Neuronal stem cell (in vitro differentiated cells): ENCODE measurements around the gene USP32.

Experiments
- DNase-seq: peaks from one replicate; pipeline ENCODE4 v3.0.0-alpha.2; 2013; ENCODE audit warnings: low spot score
- H2AFZ ChIP-seq: one replicate; pipeline ENCODE4 v1.6.1; 2013; ENCODE audit warnings: mild to moderate bottlenecking, low read length, inconsistent platforms
- H2AK5ac ChIP-seq: 2 replicates; pipeline ENCODE4 v1.6.1; 2013; ENCODE audit warnings: low read depth, mild to moderate bottlenecking, inconsistent platforms, low read length, moderate library complexity, mixed read lengths
- H2BK120ac ChIP-seq: 2 replicates; pipeline ENCODE4 v1.6.1; 2013; ENCODE audit warnings: low read depth, mild to moderate bottlenecking, inconsistent platforms, low read length, moderate library complexity, mixed read lengths
- H2BK12ac ChIP-seq: one replicate; pipeline ENCODE4 v1.6.1; 2013; ENCODE audit warnings: low read length, inconsistent platforms
- H2BK15ac ChIP-seq: 2 replicates; pipeline ENCODE4 v1.6.1; 2013; ENCODE audit warnings: mild to moderate bottlenecking, low read length, inconsistent platforms, mixed read lengths
- H2BK5ac ChIP-seq: one replicate; pipeline ENCODE4 v1.6.1; 2013; ENCODE audit warnings: inconsistent platforms, mild to moderate bottlenecking, low read length, moderate library complexity
- H3K14ac ChIP-seq: one replicate; pipeline ENCODE4 v1.6.1; 2013; ENCODE audit warnings: low read length, inconsistent platforms
- H3K18ac ChIP-seq: 2 replicates; pipeline ENCODE4 v1.6.1; 2013; ENCODE audit warnings: low read length, inconsistent platforms
- H3K23ac ChIP-seq: 2 replicates; pipeline ENCODE4 v1.6.1; 2013; ENCODE audit warnings: low read depth, mild to moderate bottlenecking, mixed read lengths, low read length, inconsistent platforms; ENCODE audit not compliant: poor library complexity
- H3K27ac ChIP-seq: replicated peaks from 3 replicates; pipeline ENCODE4 v1.5.1; 2013; ENCODE audit warnings: low read length, inconsistent platforms
- H3K27me3 ChIP-seq, 3 experiments: 2 replicates each; pipeline ENCODE4 v1.6.1; 2013; ENCODE audit warnings: low read length in 3 of 3, mild to moderate bottlenecking in 2 of 3, inconsistent platforms in 1 of 3, low read depth in 1 of 3, mixed read lengths in 1 of 3, moderate library complexity in 1 of 3; ENCODE audit not compliant: control insufficient read depth in 3 of 3, insufficient read depth in 3 of 3
- H3K36me3 ChIP-seq, 2 donors: replicated peaks in 1 of 2; 2 replicates each; pipeline ENCODE4 v1.6.1; 2013; ENCODE audit warnings: low read length in 2 of 2; ENCODE audit not compliant: control insufficient read depth in 2 of 2, insufficient read depth in 2 of 2
- H3K4ac ChIP-seq: 2 replicates; pipeline ENCODE4 v1.6.1; 2013; ENCODE audit warnings: inconsistent platforms, mild to moderate bottlenecking, low read length, moderate library complexity
- H3K4me1 ChIP-seq, 2 donors: 1 replicate in 1 of 2; 2 replicates in 1 of 2; pipeline ENCODE4 v1.6.1; 2013; ENCODE audit warnings: low read length in 2 of 2, low read depth in 1 of 2; ENCODE audit not compliant: control insufficient read depth in 2 of 2, insufficient read depth in 1 of 2
- H3K4me2 ChIP-seq: one replicate; pipeline ENCODE4 v1.6.1; 2013; ENCODE audit warnings: mild to moderate bottlenecking, low read length, inconsistent platforms; ENCODE audit not compliant: insufficient read depth, poor library complexity, severe bottlenecking
- H3K4me3 ChIP-seq, 2 donors: 2 replicates each; pipeline ENCODE4 v1.5.1; 2013; ENCODE audit warnings: low read length in 2 of 2, mild to moderate bottlenecking in 2 of 2, inconsistent platforms in 1 of 2, moderate library complexity in 1 of 2
- H3K79me1 ChIP-seq: one replicate; pipeline ENCODE4 v1.6.1; 2013; ENCODE audit warnings: low read depth, mild to moderate bottlenecking, inconsistent platforms, low read length, moderate library complexity
- H3K9ac ChIP-seq: one replicate; pipeline ENCODE4 v1.6.1; 2013; ENCODE audit warnings: mild to moderate bottlenecking, low read depth, low read length, inconsistent platforms; ENCODE audit not compliant: poor library complexity
- H3K9me3 ChIP-seq, 2 donors: replicated peaks in 1 of 2; 2 replicates each; pipeline versions ENCODE3 to v1.6.1; 2013; ENCODE audit warnings: low read length in 2 of 2, mild to moderate bottlenecking in 2 of 2, inconsistent platforms in 1 of 2, low read depth in 1 of 2, mixed read lengths in 1 of 2, moderate library complexity in 1 of 2; ENCODE audit not compliant: control insufficient read depth in 2 of 2, insufficient read depth in 1 of 2
- H4K8ac ChIP-seq: one replicate; pipeline ENCODE4 v1.6.1; 2013; ENCODE audit warnings: low read depth, mild to moderate bottlenecking, inconsistent platforms, low read length, moderate library complexity
- H4K91ac ChIP-seq: one replicate; pipeline ENCODE4 v1.6.1; 2013; ENCODE audit warnings: low read length, low read depth, mild to moderate bottlenecking, inconsistent platforms; ENCODE audit not compliant: poor library complexity
- WGBS, 2 donors: extraction: QIAGEN DNeasy Blood & Tissue Kit; methylation state at CpG; one replicate each; pipeline ENCODE4 v1.1.7; 2013; ENCODE audit warnings: missing lambda C conversion rate in 2 of 2, mixed read lengths in 1 of 2; ENCODE audit not compliant: insufficient read length in 2 of 2, insufficient replicate concordance in 1 of 2; ENCODE audit errors: extremely low coverage in 2 of 2; 5-methylcytosine and 5-hydroxymethylcytosine counted together

The USP32 gene

GRCh38 chr17:60328679-60329078 lies 63.3 kb downstream of the USP32 start:
- no CpG with 5 or more reads among the region's 9 CpGs for WGBS, 2 donors
- Histone ChIP-seq H2BK15ac (no peak overlapping the region), H3K23ac (no peak overlapping the region), H2BK12ac (no peak overlapping the region), H3K27me3 (no peaks in the 10 kb centered on the region), H3K36me3 (no peaks in the 10 kb centered on the region), H3K4ac (no peak overlapping the region), H2AK5ac (no peak overlapping the region), H3K9me3 (no peaks in the 10 kb centered on the region), H3K4me1 (peaks cover 0 to 15% of the 10 kb centered on the region in 2 donors), H4K8ac (no peak overlapping the region), H3K79me1 (peaks cover 5% of the 10 kb centered on the region), H2BK5ac (no peak overlapping the region), H2AFZ (no peak overlapping the region), H2BK120ac (no peak overlapping the region), H3K18ac (peak overlapping the region; percentile 44), H3K14ac (no peak overlapping the region), H3K9ac (no peak overlapping the region), H3K4me3 (no peak overlapping the region), H4K91ac (no peak overlapping the region), H3K4me2 (no peak overlapping the region), H3K27ac (no peak overlapping the region)
- DNase-seq = no peak

GRCh38 chr17:60327901-60328273 lies 64.0 kb downstream of the USP32 start:
- Histone ChIP-seq H3K36me3 (no peaks in the 10 kb centered on the region), H3K4me1 (peaks cover 0 to 15% of the 10 kb centered on the region in 2 donors), H3K4ac (no peak overlapping the region), H3K9me3 (no peaks in the 10 kb centered on the region), H3K27me3 (no peaks in the 10 kb centered on the region), H3K9ac (no peak overlapping the region), H2AFZ (no peak overlapping the region), H2BK120ac (no peak overlapping the region), H2BK5ac (peak overlapping the region; percentile 6), H3K14ac (no peak overlapping the region), H2BK12ac (peak overlapping the region; percentile 30), H4K91ac (no peak overlapping the region), H2AK5ac (no peak overlapping the region), H2BK15ac (no peak overlapping the region), H3K27ac (peak overlapping the region; percentile 36), H3K79me1 (peaks cover 5% of the 10 kb centered on the region), H3K18ac (peak overlapping the region; percentile 92), H3K4me2 (peak overlapping the region; percentile 43), H3K23ac (no peak overlapping the region), H4K8ac (no peak overlapping the region), H3K4me3 (peak overlapping the region in 1 of 2 donors; percentile 46)
- no CpG with 5 or more reads among the region's 4 CpGs for WGBS, 2 donors
- DNase-seq = no peak

GRCh38 chr17:60327134-60327900 lies 64.6 kb downstream of the USP32 start:
- Histone ChIP-seq H3K9ac (peak overlapping the region; percentile 88), H2BK15ac (no peak overlapping the region), H2AK5ac (no peak overlapping the region), H3K36me3 (no peaks in the 10 kb centered on the region), H3K4me1 (peaks cover 0 to 15% of the 10 kb centered on the region in 2 donors), H3K4me3 (peak overlapping the region in 1 of 2 donors; percentile 46), H4K91ac (no peak overlapping the region), H4K8ac (no peak overlapping the region), H2AFZ (no peak overlapping the region), H3K9me3 (no peaks in the 10 kb centered on the region), H3K18ac (peak overlapping the region; percentile 92), H2BK5ac (peak overlapping the region; percentile 6), H3K79me1 (peaks cover 5% of the 10 kb centered on the region), H3K4ac (no peak overlapping the region), H3K27me3 (no peaks in the 10 kb centered on the region), H3K27ac (peak overlapping the region; percentile 36), H3K14ac (no peak overlapping the region), H2BK12ac (peak overlapping the region; percentile 30), H2BK120ac (no peak overlapping the region), H3K23ac (peak overlapping the region; percentile 95), H3K4me2 (peak overlapping the region; percentile 43)
- peak; percentile 23 for DNase-seq
- WGBS, 2 donors = no CpG with 5 or more reads among the region's 27 CpGs

GRCh38 chr17:60326702-60327101 lies 65.2 kb downstream of the USP32 start:
- H3K79me1 ChIP-seq = peaks cover 5% of the 10 kb centered on the region
- H2BK120ac ChIP-seq = no peak overlapping the region
- no peak overlapping the region for H2BK15ac ChIP-seq
- no peak overlapping the region for H2BK12ac ChIP-seq
- H2BK5ac ChIP-seq = no peak overlapping the region
- H3K23ac ChIP-seq = no peak overlapping the region
- H3K14ac ChIP-seq = no peak overlapping the region
- no peaks in the 10 kb centered on the region for H3K36me3 ChIP-seq
- H3K9ac ChIP-seq = no peak overlapping the region
- DNase-seq = no peak
- no peak overlapping the region for H3K18ac ChIP-seq
- no peak overlapping the region for H3K27ac ChIP-seq
- no peak overlapping the region for H3K4me3 ChIP-seq
- H3K4me1 ChIP-seq = peaks cover 0 to 15% of the 10 kb centered on the region in 2 donors
- H3K4ac ChIP-seq = no peak overlapping the region
- WGBS, 2 donors = no CpG with 5 or more reads among the region's 2 CpGs
- H2AFZ ChIP-seq = no peak overlapping the region
- no peak overlapping the region for H4K8ac ChIP-seq
- no peaks in the 10 kb centered on the region for H3K27me3 ChIP-seq
- H3K4me2 ChIP-seq = no peak overlapping the region
- no peaks in the 10 kb centered on the region for H3K9me3 ChIP-seq
- no peak overlapping the region for H4K91ac ChIP-seq
- no peak overlapping the region for H2AK5ac ChIP-seq
